GM18526 (cell line): ENCODE results near the gene MSS51.

ENCODE experiments used
- POLR2A ChIP-seq: IDR thresholded peaks from 3 replicates; pipeline ENCODE4 v1.6.1; 2011; ENCODE audit not compliant: insufficient read length; ENCODE audit errors: extremely low read depth

MSS51 gene

GRCh38 chr10:73433538-73433867, at the start of gene MSS51:
TSS of gene MSS51 (minus strand) at chr10:73433561. CDS start at chr10:73428284, 5,277 bp downstream.
- no peak for TF ChIP-seq POLR2A

GRCh38 chr10:73480158-73480557, 46.8 kb upstream of the MSS51 start:
- no peak for TF ChIP-seq POLR2A

DNA sequence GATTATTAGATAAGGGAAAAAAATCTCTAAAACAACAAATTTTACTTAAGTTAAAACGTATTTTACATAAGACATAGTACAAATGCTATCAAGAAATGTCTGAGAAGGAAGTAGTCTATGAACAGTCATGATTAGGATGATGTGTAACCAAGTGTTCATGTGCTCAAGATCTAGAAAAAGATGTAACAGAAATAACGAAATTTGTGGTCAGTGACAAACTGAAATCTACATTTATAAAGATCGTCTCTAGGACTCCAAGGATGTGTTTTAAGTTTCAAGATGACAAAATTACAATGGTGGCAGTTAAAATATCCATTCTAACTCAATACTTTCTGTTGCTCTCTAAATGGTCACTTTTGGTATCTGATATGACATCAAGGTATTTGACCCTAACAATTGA, 45.3 kb upstream of the MSS51 start:
- TF ChIP-seq POLR2A, result no peak

- TF ChIP-seq POLR2A, result no peak
These were observed 37.9 kb upstream of the MSS51 start for GRCh38 chr10:73471226-73471625.

- TF ChIP-seq POLR2A, result no peak
These were observed 36.2 kb upstream of the MSS51 start for GRCh38 chr10:73469579-73469978.

GRCh38 chr10:73467206-73467605, 33.8 kb upstream of the MSS51 start:
- no peak for TF ChIP-seq POLR2A

DNA sequence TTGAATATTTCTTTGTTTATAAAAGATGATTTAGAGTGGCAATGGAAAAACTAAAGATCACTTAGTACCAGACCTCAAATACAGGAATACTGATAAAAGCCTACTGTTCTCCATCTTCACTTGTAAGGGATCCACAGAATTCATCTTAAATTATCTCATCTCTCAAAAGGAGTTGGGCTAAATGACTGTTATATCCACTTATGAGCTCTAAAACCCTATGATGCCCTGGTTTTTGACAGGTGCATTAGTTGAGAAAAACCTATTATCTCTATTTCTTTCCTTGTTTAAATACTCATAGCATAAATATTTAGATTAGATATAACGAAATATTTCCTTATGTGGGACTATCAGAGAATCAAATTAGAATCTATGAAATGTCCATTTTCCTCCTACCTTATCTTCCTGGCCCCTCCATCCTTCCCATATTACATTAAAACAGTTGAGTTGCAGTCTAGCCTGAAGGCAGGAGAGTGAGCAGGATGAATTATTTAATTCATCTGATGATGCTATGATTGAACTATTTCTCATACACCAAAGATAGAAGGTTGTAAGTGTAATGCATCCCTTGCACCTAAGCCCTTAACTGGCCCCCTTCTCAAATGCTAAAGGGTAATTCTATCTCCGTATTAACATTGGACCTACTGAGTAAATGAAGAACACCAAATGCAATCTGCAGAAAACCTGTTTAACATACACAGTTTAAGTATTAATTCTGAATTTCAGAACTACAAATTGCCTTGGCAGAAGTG, 32.8 kb upstream of the MSS51 start:
- no peak for TF ChIP-seq POLR2A

- TF ChIP-seq POLR2A, result no peak
These were observed 27.5 kb upstream of the MSS51 start for GRCh38 chr10:73460897-73461296.

DNA sequence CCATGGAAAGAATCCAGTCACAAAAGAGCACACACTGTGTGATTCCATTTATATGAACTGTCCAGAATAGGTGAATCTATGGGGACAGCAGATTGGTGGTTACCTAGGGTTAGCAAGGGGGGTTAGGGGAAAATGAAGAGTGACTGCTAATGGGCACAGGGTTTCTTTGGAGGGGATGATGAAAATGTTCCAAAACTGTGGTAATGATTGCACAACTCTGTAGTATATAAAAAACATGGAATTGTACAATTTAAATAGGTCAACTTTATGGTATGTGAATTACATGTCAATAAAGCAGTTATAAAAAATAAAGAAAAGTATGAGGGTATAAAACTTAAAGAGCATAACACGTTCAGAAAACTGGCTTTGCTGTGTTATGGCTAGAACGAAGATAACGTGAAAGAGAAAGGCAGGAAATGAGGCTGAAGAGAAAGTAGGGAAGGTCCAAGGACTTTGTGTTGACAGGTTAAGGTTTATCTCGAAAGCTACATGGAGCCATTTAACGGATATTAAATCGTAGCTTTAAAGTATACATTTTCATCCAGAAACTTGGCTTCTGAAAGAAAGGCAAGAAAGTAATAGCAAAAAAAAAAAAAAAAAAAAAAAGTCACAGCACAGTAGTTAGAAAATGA, 26.4 kb upstream of the MSS51 start:
- TF ChIP-seq POLR2A, result no peak

GRCh38 chr10:73456187-73456890, 23.0 kb upstream of the MSS51 start:
- TF ChIP-seq POLR2A, result no peak

GRCh38 chr10:73449113-73449512, 15.8 kb upstream of the MSS51 start:
- TF ChIP-seq POLR2A, result no peak

- no peak for TF ChIP-seq POLR2A
These were observed 15.0 kb upstream of the MSS51 start for GRCh38 chr10:73448384-73448783.

DNA sequence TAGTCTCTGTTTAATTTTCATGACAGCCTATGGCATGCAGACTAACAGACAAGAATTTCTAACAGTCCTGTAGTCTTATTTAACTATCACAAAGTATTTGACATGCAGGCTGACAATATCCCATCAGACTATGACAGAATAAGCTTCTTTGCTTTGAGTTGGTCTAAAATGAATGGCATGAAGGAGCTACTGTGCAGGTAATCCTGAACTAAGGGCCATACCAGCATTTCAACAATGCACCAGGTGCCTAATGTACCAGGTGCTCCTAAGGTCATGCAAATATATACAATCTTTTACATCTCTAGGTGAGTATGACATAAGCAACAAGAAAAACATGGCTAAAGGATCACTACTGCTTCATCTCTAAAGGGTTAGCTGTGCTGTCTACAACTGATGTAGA, 13.6 kb upstream of the MSS51 start:
- no peak for TF ChIP-seq POLR2A

DNA sequence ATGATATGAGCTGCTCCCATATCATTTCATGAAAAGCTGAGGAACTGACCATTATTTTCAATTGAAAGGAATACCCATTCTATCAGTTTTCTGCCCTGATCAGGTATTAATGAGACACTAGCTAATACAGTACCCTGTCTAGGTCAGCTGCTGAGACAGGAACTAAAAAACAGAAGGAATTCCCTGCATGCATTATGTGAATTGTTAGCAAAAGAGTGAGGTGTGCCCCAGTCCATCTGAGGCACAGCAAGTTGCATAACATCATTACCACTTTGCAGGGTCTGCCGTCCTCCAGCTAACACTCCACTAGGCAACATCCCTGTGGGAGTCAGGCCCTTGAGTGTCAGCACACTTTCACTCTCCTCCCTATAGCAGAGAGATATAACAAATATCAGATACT, 11.1 kb upstream of the MSS51 start:
- TF ChIP-seq POLR2A, result no peak

DNA sequence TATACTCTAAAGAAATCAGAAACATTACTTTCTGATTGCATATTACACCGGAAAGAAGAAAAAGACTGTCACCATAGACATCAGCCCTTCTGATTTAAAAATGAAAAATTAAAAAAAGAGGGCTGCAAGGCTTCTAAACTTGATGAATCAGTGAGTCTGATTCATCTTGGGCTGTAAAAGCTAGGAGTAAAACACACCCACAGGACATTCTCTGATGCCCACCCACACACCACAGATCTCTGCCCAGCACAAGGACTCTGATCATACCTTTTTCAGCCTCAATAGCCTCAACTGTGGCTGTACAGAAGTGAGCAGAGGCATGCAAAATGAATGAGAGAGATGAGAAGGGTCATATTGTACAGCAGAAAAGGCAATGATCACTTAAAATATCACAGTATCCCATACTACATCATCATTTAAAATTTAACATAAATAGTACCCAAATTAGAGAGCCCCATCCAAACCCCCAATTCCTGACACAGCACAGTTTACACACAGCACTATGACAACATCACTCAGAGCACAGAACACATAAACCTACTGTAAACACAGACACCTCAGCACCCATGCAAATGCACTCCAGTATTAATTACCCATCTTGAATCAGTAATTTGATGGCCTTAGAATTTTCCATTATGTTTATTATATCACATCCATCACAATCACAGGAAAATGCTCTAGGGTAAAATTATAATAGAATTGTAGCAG, 6.4 kb upstream of the MSS51 start:
- TF ChIP-seq POLR2A, result no peak

GRCh38 chr10:73439055-73439454, 5.7 kb upstream of the MSS51 start:
- TF ChIP-seq POLR2A, result no peak
